K562 (cell line): ENCODE data around the gene STC2. TPM values are rescaled to one million over a fixed set of nuclear protein-coding genes. Genes with fewer than 3 reads are reported as not detected.

Experiments used
- ATAC-seq: fragments of 200-7000 bp; cut with Tn5 transposase; 3 replicates; pipeline ENCODE4 v1.9.1; 2020; ENCODE audit warnings: moderate library complexity
- BruUV-seq: library from RNA; stranded (reverse); fragments of 400-500 nt; replicated peaks from 2 replicates; lab custom pipeline; 2021; lab: Mats Ljungman, UMichigan
- CTCF ChIA-PET: fragments of 300-600 bp; formaldehyde crosslinking; extraction: SDS; loops from one replicate; lab custom pipeline; 2021; ENCODE audit warnings: low intra/inter-chr PET ratio; lab: Yijun Ruan, JAX
- POLR2A ChIA-PET: fragments of 300-600, 350-650 bp; sonication (Branson Sonifier 250); formaldehyde crosslinking; extraction: SDS; loops from one replicate; lab custom pipeline; 2021; ENCODE audit warnings: antibody characterized with exemption, inconsistent platforms; lab: Yijun Ruan, JAX
- DNase-seq, 4 experiments: peaks; one replicate each; pipeline versions ENCODE4 v3.0.0 to v3.0.0-alpha.2; 2011 to 2018; ENCODE audit warnings: low spot score in 3 of 4, mixed read lengths in 3 of 4; ENCODE audit errors: extremely low read depth in 1 of 4
- FAIRE-seq: peaks from 2 replicates; lab custom pipeline; 2011; peaks lifted over from hg19 to GRCh38; lab: Jason Lieb, UNC
- H2AFZ ChIP-seq: 2 replicates; pipeline ENCODE4 v1.6.0; 2011; ENCODE audit warnings: low read depth, low read length, control low read depth, inconsistent platforms
- H3K27ac ChIP-seq: fragments of 200-600 bp; 3 replicates; pipeline ENCODE4 v1.8.0; 2011; ENCODE audit warnings: low read depth, mild to moderate bottlenecking, control low read depth, inconsistent platforms, low read length, moderate library complexity, mixed read lengths; ENCODE audit errors: extremely low read depth
- H3K27me3 ChIP-seq, 2 experiments: fragments of 300-600 bp in 1 of 2; 2 replicates in 1 of 2; 3 replicates in 1 of 2; pipeline versions ENCODE4 v1.6.0 to v1.8.0; 2011; ENCODE audit warnings: inconsistent platforms in 2 of 2, low read length in 2 of 2, mild to moderate bottlenecking in 1 of 2, mixed read lengths in 1 of 2, moderate library complexity in 1 of 2; ENCODE audit not compliant: control insufficient read depth in 2 of 2, insufficient read depth in 2 of 2
- H3K36me3 ChIP-seq: fragments of 300-600 bp; 3 replicates; pipeline ENCODE4 v1.8.0; 2011; ENCODE audit warnings: mild to moderate bottlenecking, low read length, inconsistent platforms; ENCODE audit not compliant: control insufficient read depth, insufficient read depth
- H3K4me1 ChIP-seq, 2 experiments: fragments of 200-600 bp in 1 of 2; replicated peaks in 1 of 2; 2 replicates in 1 of 2; 3 replicates in 1 of 2; pipeline versions ENCODE4 v1.5.1 to v1.8.0; 2011; ENCODE audit warnings: inconsistent platforms in 2 of 2, low read length in 2 of 2, mild to moderate bottlenecking in 1 of 2, mixed read lengths in 1 of 2, moderate library complexity in 1 of 2; ENCODE audit not compliant: control insufficient read depth in 2 of 2, insufficient read depth in 2 of 2
- H3K4me2 ChIP-seq: 2 replicates; pipeline ENCODE4 v1.6.1; 2011; ENCODE audit warnings: low read length, control low read depth, inconsistent platforms, mixed read lengths; ENCODE audit not compliant: insufficient read depth
- H3K4me3 ChIP-seq: fragments of 200-600 bp; sonication (generic), shearing (Covaris generic); 2 replicates; pipeline ENCODE4 v1.5.1; 2016; ENCODE audit warnings: control low read depth, inconsistent platforms
- H3K79me2 ChIP-seq: fragments of 200-600 bp; 3 replicates; pipeline ENCODE4 v1.8.0; 2011; ENCODE audit warnings: low read length, inconsistent platforms; ENCODE audit not compliant: control insufficient read depth, insufficient read depth
- H3K9ac ChIP-seq, 2 experiments: 2 replicates each; pipeline versions ENCODE4 v1.6.0 to v1.6.1; 2011; ENCODE audit warnings: low read depth in 2 of 2, low read length in 2 of 2, control low read depth in 1 of 2, inconsistent platforms in 1 of 2, mild to moderate bottlenecking in 1 of 2, mixed read lengths in 1 of 2; ENCODE audit not compliant: insufficient read depth in 1 of 2
- H3K9me1 ChIP-seq: one replicate; pipeline ENCODE4 v1.6.0; 2011; ENCODE audit warnings: inconsistent platforms, mild to moderate bottlenecking, low read length, moderate library complexity; ENCODE audit not compliant: control insufficient read depth, insufficient read depth
- H3K9me3 ChIP-seq: replicated peaks from 2 replicates; pipeline ENCODE4 v1.5.1; 2011; ENCODE audit warnings: low read depth, low read length, inconsistent platforms; ENCODE audit not compliant: control insufficient read depth, insufficient read depth
- H4K20me1 ChIP-seq: replicated peaks from 2 replicates; pipeline ENCODE4 v1.6.1; 2011; ENCODE audit warnings: low read length, inconsistent platforms, mixed read lengths; ENCODE audit not compliant: control insufficient read depth, insufficient read depth
- C11orf30 ChIP-seq: fragments of 450-650 bp; IDR thresholded peaks from 2 replicates; pipeline ENCODE4 v1.6.1; 2016; ENCODE audit warnings: low read depth, mild to moderate bottlenecking
- MEF2D ChIP-seq: conservative IDR thresholded peaks from 2 replicates; pipeline ENCODE4 v1.6.1; 2016; ENCODE audit warnings: low read depth, missing genetic modification characterization, missing compliant biosample characterization
- SMAD4 ChIP-seq: fragments of 250-450 bp; sonication (Bioruptor Pico); conservative IDR thresholded peaks from 2 replicates; pipeline ENCODE4 v1.8.0; 2021; ENCODE audit warnings: inconsistent platforms, mild to moderate bottlenecking, moderate library complexity
- SMARCC2 ChIP-seq: fragments of 450-650 bp; IDR thresholded peaks from 2 replicates; pipeline ENCODE4 v1.6.1; 2017; ENCODE audit warnings: antibody characterized with exemption, moderate library complexity, mild to moderate bottlenecking, low read depth
- TAF1 ChIP-seq: IDR thresholded peaks from 2 replicates; pipeline ENCODE4 v1.6.1; 2011; ENCODE audit warnings: mild to moderate bottlenecking, low read length, moderate library complexity; ENCODE audit not compliant: insufficient read depth, control insufficient read depth, severe bottlenecking; ENCODE audit errors: extremely low read depth
- TGIF2 ChIP-seq: sonication (generic); formaldehyde crosslinking; IDR thresholded peaks from 2 replicates; pipeline ENCODE4 v1.8.1; 2022; ENCODE audit warnings: mild to moderate bottlenecking, missing genetic modification reagents, moderate library complexity
- ZNF24 ChIP-seq: fragments of 450-650 bp; IDR thresholded peaks from 2 replicates; pipeline ENCODE4 v1.6.1; 2016
- ZNF316 ChIP-seq: fragments of 450-650 bp; IDR thresholded peaks from 2 replicates; pipeline ENCODE4 v1.6.1; 2016
- WGBS: fragments of 100-300 bp; shearing (Covaris generic); methylation state at CpG from one replicate; pipeline ENCODE4 v1.1.6; 2016; ENCODE audit warnings: low coverage, mixed read lengths; ENCODE audit not compliant: insufficient coverage; ENCODE audit errors: missing lambda C conversion rate; 5-methylcytosine and 5-hydroxymethylcytosine counted together
- in situ Hi-C: fragments of 300-500 bp; cut with MboI; formaldehyde crosslinking; loops from 4 replicates; pipeline ENCODE4 v1.15.0; 2018; ENCODE audit warnings: inconsistent platforms, mixed read lengths
- intact Hi-C: fragments of 100-400 bp; cut with micrococcal nuclease; formaldehyde crosslinking; loops from 2 replicates; pipeline ENCODE4 v1.14.2; 2022
- polyA plus RNA-seq, 8 experiments: library from polyadenylated mRNA; depleted of rRNA in 4 of 8; stranded (reverse) in 5 of 8; unstranded in 3 of 8; fragments of >200 nt; fragmentation: Nextera tagmentation in 2 of 8; fragmentation: Illumina TruSeq in 1 of 8; extraction: Ambion mirVana in 2 of 8; extraction: Trizol in 1 of 8; gene quantifications; 2 replicates each; pipeline versions ENCODE4 v1.2.1 to v1.2.3, GENCODE V29; 2011 to 2014; ENCODE audit warnings: inconsistent platforms in 1 of 8, missing spikeins in 1 of 8
- total RNA-seq, 7 experiments: library from RNA; depleted of rRNA in 6 of 7; stranded (reverse); fragments of >200 nt in 6 of 7; fragmentation: Illumina TruSeq in 2 of 7; extraction: Trizol in 2 of 7; gene quantifications; 2 replicates each; pipeline versions ENCODE4 v1.2.1 to v1.2.3, GENCODE V29; 2011 to 2021; ENCODE audit warnings: low replicate concordance in 1 of 7
- TF ChIP-seq, protein P1 (sequence below): sonication (generic); formaldehyde crosslinking; IDR thresholded peaks from 2 replicates; pipeline ENCODE4 v1.8.0; 2022; ENCODE audit warnings: mild to moderate bottlenecking, low read depth, missing genetic modification reagents
- TF ChIP-seq, protein P2 (sequence below): sonication (generic); formaldehyde crosslinking; IDR thresholded peaks from 2 replicates; pipeline ENCODE4 v1.8.0; 2022; ENCODE audit warnings: missing genetic modification reagents, mild to moderate bottlenecking, borderline replicate concordance

The STC2 gene
- total and polyA plus RNA-seq, 9 of the 15 experiments (the other 6 are each of a cell fraction or from before 2014, with no cell fraction given): 0.62 to 31.7 (median 7.4) TPM

DNA sequence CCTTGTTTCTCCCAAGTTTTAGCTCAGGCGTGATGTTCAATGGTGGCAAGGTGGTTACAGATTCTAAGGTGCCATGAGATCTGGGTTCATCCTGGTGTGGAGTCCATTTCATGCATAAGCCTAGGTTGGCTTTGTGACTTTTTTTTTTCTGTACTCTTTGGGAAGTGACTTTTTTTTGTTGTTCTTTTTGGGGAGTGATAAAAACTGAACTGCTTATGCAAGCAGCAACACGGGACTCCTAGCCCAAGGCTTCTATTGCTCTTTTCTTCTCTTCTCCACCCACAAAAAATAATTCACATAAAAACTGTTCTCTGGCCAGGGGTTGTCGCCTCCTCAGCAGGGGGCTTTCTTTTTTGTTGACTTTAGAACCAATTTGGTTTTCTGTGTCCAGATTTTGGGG, 15.4 kb downstream of the STC2 start (continued):
- TF ChIP-seq, protein P1, sequence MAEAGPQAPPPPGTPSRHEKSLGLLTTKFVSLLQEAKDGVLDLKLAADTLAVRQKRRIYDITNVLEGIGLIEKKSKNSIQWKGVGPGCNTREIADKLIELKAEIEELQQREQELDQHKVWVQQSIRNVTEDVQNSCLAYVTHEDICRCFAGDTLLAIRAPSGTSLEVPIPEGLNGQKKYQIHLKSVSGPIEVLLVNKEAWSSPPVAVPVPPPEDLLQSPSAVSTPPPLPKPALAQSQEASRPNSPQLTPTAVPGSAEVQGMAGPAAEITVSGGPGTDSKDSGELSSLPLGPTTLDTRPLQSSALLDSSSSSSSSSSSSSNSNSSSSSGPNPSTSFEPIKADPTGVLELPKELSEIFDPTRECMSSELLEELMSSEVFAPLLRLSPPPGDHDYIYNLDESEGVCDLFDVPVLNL (CRISPR knock-in tag): no peak
- TF ChIP-seq SMARCC2: no peak
- no peak for TF ChIP-seq TAF1
- no peak for TF ChIP-seq TGIF2 (CRISPR knock-in tag)
- no peak for TF ChIP-seq MEF2D (tag)
- TF ChIP-seq C11orf30: no peak
- TF ChIP-seq, all 486 proteins: peak for 0

DNA sequence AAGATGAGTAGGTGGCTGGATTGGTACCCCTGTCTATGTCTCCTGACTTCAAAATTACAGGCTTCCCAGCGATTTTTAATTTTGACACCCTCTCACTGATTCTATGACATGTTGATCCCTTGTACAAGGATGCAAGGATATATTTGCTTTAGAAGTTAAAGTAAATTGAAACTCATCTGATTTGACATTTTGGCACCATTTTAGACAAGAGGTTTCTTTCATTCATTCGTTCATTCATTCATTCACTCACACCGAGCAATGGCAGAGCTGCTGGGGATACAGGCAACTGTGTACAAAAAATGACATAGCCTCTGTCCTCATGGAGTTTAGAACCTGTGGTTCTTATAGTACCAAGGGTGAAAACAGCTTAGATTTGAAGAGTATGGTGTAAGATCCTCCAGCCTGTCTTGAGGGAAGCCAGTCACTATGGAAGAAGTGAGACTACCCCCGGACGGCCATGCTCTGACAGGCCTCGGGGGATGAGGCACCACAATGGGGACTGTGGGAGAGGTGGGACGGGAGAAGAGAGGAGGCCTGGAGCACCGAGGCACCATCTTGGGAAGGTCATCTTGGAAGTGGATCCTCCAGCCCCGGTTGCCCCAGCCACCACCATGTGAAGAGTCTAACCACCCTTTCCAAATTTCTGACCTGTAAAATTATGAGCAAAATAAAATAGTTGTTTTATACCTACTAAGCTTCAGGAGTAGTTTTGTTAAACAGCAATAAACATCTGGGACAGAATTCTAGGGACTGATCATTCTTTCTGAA, 16.2 kb downstream of the STC2 start:
- Histone ChIP-seq H3K4me3 (no peak overlapping the region), H2AFZ (no peak overlapping the region), H3K27ac (no peak overlapping the region), H3K36me3 (peaks cover 8% of the 10 kb centered on the region; the same call in 1 of the 3 replicates), H4K20me1 (no peaks in the 10 kb centered on the region), H3K4me1 (peaks cover 8 to 26% of the 10 kb centered on the region in 2 experiments; a peak in 3 of 5 replicates)
- WGBS: 66% methylated on average over 8 of the region's 9 CpGs
- in situ Hi-C loops: no loop called here
- DNase-seq (no peak), ATAC-seq (no peak)
- CTCF ChIA-PET: interaction anchor here (0.6 kb wide), 1 partner anchor 562 kb away, joined by 3 read pairs; no protein-coding TSS in a partner anchor
- TF ChIP-seq ZNF316: no peak
- TF ChIP-seq, protein P2, sequence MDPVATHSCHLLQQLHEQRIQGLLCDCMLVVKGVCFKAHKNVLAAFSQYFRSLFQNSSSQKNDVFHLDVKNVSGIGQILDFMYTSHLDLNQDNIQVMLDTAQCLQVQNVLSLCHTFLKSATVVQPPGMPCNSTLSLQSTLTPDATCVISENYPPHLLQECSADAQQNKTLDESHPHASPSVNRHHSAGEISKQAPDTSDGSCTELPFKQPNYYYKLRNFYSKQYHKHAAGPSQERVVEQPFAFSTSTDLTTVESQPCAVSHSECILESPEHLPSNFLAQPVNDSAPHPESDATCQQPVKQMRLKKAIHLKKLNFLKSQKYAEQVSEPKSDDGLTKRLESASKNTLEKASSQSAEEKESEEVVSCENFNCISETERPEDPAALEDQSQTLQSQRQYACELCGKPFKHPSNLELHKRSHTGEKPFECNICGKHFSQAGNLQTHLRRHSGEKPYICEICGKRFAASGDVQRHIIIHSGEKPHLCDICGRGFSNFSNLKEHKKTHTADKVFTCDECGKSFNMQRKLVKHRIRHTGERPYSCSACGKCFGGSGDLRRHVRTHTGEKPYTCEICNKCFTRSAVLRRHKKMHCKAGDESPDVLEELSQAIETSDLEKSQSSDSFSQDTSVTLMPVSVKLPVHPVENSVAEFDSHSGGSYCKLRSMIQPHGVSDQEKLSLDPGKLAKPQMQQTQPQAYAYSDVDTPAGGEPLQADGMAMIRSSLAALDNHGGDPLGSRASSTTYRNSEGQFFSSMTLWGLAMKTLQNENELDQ (CRISPR knock-in tag): no peak
- no peak for TF ChIP-seq SMAD4 (CRISPR knock-in tag)
- peak; percentile 86 for TF ChIP-seq ZNF24
- TF ChIP-seq, all 486 proteins: peak for 1
- H3K4me2 ChIP-seq: no peak overlapping the region
- POLR2A ChIA-PET: interaction anchor here (1.0 to 2.3 kb wide), 4 partner anchors 9 to 452 kb away, joined by 3 to 18 read pairs (median 4); no protein-coding TSS in a partner anchor
- no peaks in the 10 kb centered on the region for H3K79me2 ChIP-seq
- intact Hi-C loops: no loop called here
- no peak for FAIRE-seq
- H3K9me1 ChIP-seq: no peaks in the 10 kb centered on the region
- no peak overlapping the region for H3K9ac ChIP-seq
- H3K9me3 ChIP-seq: no peaks in the 10 kb centered on the region
- no peaks in the 10 kb centered on the region for H3K27me3 ChIP-seq
- BruUV-seq: no TSS peak
